HG03521 (cell line): ENCODE results near the gene APCDD1L.
"Not testable (repeated sequence)": the region's sequence is repeated elsewhere in the genome, so short reads cannot be mapped to it uniquely, and the experiment has no call there.

Source experiments
- ATAC-seq: cut with Tn5 transposase; IDR thresholded peaks from one replicate; pipeline ENCODE4 v1.9.1; 2021; ENCODE audit warnings: mild to moderate bottlenecking, moderate library complexity; ENCODE audit not compliant: unreplicated experiment

Gene APCDD1L

DNA sequence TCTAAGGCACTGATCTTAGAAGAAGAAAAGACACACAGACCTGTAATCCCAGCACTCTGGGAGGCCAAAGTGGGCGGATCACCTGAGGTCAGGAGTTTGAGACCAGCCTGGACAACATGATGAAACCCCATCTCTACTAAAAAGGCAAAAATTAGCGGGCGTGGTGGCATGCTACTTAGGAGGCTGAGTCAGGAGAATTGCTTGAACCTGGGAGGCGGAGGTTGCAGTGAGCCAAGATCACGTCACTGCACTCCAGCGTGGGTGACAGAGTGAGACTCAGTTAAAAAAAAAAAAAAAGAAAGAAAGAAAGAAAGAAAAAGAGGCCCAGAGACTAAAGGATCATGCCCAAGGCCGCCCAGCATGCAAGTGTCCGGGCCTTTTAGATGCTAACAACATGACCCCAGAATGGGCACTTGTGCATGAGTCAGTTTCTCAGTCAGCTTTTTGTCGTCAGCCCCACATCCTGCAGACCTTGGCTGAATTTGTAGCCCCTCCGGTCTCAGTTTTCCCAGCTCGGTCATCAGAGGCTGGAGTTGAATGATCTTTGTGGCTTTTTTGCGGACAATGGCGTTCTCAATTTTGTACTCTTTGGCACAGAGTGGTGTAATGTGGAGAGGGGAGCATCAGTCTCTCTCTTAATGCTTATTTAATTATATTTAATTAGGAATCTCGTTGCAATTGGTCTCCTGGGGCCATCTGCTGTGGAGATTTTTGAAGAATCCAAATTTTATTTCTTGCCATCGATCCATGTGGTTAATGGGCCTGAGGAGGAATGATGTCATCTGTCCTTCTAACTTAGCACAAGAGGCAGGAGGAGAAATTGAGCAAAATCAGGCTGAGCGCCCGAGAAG lies 30.6 kb upstream of the APCDD1L start:
- no peak for ATAC-seq

DNA sequence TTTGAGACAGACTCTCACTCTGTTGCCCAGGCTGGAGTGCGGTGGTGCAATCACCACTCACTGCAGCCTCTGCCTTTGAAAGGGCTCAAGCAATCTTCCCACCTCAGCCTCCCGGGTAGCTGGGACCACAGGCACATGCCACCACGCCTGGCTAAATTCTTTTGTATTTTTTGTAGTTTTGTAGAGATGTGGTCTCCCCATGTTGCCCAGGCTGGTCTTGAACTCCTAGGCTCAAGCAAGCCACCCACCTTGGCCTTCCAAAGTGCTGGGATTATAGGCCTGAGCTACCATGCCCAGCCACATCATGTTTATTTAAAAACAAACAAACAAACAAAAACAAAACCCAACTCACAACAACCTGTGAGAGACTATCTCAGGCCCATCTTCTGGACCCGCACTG lies 29.7 kb upstream of the APCDD1L start:
- no peak for ATAC-seq

DNA sequence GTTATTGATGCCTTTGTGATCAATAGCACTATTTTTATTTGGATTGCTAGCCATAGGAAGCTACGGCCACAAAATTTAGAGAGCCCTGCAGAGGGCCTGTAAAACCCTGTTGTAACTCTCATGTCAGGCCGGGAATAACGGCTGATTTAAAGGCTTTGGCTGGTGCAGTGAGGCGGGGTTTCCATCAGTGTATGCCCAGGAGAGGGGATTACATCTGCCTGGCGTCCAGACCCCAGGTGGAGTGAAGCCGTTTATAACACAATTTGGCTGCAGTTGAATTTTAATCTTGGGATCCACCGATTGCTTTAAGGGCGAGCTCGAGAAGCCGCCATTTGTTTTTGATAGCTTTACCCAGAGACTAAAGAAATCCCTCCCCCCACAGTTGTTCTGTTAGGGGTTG lies 29.1 kb upstream of the APCDD1L start:
- ATAC-seq = no peak

DNA sequence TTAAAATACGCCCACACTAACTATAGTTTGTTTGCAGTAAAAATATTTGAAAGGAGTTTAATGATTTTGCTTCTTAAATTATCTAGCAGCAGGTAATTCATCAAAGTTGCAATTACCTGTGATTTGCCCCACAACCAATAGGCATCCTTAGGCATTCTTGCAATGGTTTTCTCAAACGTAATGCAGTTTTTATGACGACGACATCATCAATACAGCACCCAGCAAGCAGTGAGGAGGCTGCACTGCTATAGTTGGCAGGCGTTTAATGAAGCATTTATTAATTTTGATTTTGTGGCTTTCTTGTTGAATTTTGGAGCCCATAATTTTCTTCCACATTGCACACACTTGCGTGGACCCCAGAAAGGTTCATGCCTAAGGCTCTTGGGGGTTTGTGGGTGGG lies 28.1 kb upstream of the APCDD1L start:
- no peak for ATAC-seq

DNA sequence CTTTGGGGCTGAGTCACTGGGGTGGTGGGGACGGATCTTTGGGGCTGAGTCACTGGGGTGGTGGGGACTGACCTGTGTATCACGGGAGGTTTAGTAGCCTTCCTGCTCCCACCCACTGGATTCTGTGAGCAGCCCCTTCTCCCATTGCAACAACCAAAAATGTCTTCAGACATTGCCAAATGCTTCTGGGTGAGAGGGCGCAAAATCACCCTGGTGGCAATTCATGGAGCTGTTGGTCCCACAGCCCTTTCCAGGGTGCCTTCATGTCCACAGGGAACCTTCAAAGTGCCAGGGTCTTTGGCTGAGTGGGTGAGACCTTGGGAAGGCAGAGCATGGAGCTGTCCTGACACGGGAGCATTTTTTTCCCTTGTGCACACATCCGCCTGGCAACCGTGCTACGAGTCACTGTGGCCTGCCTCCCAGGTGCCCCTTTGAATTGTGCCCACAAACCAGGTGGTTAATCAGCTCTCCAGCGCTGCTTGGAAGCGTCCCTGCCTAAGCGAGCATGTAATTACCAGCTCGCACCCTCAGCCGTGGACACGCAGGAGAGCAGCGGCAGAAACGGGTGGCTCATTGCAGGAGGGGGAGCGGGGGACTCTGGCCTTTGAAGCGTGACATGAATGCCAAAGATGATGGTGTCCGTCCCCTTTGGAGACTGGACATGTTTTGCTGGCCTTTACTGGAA lies 27.4 kb upstream of the APCDD1L start:
- no peak for ATAC-seq

DNA sequence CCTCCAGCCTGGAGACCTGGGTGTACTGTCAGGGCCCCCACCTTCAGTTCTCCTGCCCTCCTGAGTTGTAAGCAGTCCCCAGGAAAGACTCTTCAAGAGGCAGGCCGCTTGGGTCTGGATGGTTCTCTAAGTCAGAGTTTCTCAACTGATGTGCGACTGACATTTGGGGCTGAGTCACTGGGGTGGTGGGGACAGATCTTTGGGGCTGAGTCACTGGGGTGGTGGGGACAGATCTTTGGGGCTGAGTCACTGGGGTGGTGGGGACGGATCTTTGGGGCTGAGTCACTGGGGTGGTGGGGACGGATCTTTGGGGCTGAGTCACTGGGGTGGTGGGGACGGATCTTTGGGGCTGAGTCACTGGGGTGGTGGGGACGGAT lies 26.8 kb upstream of the APCDD1L start:
- not testable (repeated sequence) for ATAC-seq

DNA sequence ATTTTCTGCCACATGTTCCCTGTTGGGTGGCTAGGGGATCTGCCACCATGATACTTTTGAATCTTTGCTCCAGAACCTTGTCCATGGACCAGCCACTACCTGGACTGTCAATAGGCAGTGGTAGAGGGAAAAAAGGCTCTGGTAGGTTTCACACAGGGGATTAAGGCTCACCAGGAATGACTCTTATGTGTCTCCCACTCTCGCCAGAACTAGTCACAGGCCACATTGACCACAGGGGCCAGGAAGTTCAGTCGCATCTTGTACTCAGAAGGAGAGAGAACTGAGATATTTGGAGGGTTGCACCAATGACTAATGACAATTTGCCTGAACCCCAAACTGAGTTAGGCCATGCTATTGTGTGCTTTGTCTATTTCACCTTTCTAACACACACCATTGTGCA lies 23.6 kb upstream of the APCDD1L start:
- no peak for ATAC-seq

DNA sequence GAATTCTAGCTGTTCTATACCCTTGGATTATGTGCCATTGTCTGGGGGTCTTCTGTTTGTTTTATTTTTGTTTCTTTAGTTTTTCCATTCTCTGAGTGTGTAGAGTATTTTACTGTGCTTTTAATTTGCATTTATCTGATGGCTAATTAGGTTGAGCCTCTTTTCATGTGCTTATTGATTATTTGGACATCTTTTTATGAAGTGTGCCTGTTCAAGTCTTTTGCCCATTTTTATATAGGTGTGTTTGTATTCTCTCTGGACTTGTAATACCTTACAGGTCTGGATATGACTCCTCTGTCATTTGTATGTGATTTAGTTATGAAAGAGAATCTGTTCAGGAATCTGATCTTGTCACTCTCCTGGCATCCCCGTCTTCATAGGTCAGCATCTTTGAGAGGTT lies 22.6 kb upstream of the APCDD1L start:
- no peak for ATAC-seq

DNA sequence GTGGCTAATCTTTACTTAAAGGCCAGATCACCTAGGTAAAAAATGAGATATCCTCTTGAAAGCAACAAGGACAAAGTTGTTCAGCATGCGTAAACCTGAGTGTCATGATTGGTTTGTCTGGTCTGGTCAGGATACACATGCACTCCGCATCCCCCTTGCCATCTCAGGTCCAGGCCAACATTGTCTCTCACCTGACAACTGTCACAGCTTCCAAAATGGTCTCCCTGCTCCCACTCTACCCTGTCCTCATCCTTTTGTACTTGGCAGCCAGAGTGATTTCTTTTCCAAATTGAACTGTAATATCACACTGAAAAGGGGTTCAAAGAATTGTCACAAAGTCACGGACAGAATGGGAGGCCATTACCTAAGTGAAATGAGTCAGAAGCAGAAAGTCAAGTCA lies 21.1 kb upstream of the APCDD1L start:
- ATAC-seq = no peak

DNA sequence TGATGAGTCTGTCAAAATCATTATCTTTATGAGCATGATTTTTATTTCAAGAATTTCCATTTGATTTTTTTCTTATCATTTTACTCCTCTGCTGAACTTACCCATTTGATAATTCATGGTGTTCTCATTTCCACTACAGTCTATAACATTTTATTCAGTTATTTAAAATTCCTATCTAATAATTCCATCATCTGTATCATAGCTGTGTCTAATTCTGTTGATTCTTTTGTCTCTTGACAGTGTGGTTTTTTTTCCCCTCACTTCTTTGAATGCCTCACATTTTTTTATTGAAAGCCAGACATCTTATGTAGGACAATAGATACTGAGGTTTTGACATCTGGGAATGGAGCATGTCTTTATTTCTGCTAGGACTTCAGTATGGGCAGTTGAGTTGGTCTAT lies 16.5 kb upstream of the APCDD1L start:
- ATAC-seq = no peak

DNA sequence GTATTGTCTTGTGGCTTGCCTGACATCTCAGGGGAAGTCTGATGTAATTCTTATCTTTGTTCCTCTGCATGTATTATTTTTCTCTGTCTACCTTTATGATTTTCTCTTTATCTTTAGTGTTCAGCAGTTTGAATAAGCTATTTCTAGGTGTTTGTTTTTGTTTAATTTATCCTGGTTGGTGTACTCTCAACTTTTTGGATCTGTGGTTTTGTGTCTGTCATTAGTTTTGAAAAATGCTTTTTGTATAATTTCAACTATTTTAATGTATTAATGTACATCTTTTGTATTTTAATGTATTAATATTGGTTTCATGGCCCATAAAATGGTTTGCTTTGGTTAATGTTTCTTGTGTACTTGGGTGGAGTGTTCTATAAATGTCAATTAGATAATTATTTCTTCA lies 15.9 kb upstream of the APCDD1L start:
- ATAC-seq = no peak

DNA sequence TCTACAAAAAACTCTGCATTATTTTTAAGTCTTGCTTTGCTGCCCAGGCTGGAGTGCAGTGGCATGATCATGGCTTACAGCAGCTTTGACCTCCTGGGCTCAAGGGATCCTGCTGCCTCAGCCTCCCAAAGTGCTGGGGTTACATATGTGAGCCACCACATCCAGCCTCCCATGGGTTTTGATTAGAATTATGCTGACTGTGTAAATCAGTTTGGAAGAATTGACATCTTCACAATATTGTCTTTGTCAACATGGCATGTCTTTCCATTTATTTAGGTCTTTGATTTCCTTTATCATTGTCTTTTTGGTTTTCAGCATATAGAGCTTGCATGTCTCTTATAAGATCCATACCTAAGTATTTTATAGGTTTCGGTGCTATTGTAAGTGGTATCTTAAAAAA lies 13.2 kb upstream of the APCDD1L start:
- no peak for ATAC-seq

DNA sequence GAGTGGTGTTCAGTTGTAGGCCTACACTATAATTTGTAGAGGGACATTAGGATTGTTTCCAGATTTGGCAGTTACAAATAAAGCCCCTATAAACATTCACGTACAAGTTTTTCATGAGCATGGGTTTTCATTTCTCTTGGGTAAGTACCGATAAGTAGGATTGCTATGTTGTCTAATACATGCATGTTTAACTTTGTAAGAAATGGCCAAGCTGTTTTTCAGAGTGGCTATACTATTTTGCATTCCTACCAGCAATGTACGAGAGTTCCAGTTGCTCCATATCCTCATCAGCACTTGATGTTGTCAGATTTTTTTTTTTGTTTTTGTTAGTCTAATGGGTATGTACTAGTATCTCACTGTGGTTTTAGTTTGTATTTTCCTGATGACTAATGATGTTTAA lies 11.2 kb upstream of the APCDD1L start:
- no peak for ATAC-seq

DNA sequence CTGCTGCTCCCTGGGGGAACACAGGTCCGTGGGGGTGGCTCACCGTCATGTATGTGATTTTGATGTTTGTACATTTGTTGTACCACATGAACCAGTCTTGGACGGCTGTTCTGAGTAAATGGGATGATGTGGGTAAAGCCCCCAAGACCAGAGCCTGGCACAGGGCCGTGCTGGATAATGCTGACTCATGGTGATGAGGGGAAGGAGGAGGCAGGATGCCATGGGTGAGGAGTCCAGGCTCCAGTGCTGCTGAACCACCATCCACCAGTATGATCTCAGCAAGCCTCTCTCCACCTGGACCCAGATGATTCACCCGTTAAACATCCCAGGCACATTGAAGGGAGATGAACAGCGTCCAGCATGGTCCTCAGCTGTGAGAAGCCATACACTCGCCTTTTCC lies 9.6 kb upstream of the APCDD1L start:
- no peak for ATAC-seq

DNA sequence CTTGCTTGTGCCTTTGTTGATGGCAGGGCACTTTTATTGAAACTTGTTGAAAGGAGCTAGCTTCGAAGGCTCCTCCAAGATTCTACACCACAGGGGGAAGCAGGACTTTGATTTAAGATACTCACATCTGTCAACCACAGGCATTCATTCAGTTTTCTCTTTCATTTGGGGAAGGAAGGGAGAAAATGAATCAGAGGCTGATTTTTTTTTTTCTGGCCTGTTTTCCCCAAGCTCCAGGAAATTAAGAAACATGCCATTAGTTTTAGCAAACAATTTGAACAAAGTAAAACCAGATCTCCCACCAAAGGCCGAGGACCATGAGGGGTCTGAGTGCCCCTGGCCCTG lies 8.7 kb upstream of the APCDD1L start:
- ATAC-seq = no peak

DNA sequence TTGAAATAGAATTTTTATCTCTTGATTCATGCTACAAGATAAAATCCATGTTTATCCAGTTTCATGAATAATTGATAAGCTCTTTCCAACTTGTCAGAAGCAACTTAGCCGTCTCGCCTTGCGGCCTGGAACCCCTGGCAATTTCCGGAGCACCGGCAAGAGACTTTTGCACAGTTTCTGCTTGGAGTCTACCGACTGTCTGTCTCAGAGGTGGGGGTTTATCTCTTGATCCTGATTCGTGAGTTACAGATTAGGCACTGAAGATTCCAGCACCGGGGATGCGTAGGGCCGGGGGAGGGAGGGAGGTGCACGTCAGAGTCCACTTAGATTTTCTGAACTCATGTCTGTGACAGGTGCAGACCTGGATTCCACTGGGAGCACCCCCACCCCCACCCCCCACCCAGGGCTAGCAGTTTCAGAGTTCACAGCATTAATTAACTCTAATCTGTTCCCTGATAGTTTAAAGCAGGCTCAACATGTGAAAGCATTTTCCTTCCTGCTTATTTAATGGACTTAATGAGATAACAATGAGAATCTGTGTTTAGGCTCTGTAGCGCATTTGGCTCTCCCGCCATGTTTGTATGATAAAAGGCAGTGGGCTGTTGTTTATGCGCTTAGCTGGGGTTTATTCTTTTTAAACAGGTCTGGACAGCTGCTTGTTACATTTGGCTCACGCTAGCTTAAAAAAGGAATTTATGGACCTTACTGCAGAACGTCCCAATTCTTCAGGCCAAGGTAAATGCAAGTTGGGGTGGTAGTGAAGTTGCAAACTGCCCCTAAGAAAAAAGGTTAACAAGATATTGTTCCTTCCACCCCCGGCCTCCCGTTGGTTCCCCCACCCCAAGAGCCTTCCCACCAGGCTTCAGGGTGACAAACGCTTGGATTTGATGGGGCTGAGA lies 8.1 kb upstream of the APCDD1L start:
- ATAC-seq = no peak

DNA sequence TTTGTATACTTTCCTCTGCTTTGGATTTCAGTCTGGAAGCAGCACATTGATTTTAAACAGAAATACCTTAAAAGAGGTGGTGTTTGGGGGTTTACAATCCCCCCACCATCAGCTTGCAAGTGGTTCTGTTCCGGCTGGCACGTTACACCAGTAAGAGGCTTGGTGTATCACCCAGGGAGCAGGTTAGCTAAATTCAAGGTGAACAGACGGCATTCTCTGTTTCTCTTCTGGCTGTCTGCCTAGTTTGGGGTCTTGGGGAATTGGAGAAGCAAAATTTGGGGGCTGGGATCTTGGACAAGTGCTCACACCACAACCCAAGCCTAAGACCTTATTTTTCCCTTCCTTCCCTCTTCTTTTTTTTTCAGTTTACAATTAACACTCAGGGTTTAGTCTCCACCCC lies 7.5 kb upstream of the APCDD1L start:
- no peak for ATAC-seq

DNA sequence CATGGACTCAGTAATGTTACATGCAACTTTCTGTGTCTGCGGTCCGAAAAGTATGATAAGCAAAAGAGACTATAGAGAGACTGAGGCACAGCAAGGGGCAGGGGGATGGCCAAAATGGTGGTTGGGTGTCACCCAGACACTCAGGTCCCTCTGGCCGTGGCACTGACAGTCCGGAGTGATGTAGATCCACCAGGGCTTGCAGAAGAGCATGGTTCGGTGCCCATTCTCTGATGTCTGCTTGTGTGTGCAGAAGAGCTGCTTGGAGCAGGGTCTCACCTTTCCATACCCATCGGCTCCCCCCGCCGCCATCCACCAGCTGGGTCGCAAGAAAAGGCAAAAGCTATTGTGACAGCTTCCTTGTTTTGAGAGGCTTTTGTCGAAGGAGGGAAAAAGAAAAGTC lies 6.6 kb upstream of the APCDD1L start:
- ATAC-seq = no peak

DNA sequence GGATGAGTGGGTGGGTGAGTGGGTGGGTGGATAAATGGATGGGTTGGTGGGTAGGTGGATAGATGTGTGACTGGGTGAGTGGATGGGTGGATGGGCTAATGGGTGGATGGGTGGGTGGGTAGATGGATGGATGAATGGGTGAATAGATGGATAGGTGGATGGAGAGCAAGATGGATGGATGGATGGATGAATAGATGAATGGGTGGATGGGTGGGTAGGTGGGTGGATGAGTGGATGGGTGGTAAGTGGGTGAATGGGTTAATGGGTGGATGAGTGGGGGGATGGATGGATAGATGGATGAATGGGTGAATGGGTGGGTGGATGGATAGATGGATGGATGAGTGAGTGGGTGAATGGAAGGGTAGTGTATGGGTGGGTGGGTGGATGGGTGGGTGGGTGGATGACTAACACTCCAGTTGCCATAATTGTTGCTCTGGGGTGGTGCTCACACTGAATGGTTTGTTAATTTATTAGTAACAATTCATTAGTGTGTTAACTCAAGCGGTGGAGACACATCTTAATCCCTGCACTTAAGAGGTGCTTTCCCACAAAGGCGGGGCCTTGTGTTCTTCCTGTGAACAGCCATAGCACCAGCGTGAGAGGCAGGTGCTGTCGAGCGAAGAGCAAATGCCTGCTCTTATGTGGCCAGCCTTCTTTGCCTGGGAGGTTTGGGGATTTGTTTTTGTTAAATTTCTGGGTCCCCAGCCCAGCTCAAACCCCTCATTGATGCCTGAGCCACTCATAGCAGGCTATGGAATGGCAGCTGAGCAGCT lies 4.9 kb upstream of the APCDD1L start:
- no peak for ATAC-seq

DNA sequence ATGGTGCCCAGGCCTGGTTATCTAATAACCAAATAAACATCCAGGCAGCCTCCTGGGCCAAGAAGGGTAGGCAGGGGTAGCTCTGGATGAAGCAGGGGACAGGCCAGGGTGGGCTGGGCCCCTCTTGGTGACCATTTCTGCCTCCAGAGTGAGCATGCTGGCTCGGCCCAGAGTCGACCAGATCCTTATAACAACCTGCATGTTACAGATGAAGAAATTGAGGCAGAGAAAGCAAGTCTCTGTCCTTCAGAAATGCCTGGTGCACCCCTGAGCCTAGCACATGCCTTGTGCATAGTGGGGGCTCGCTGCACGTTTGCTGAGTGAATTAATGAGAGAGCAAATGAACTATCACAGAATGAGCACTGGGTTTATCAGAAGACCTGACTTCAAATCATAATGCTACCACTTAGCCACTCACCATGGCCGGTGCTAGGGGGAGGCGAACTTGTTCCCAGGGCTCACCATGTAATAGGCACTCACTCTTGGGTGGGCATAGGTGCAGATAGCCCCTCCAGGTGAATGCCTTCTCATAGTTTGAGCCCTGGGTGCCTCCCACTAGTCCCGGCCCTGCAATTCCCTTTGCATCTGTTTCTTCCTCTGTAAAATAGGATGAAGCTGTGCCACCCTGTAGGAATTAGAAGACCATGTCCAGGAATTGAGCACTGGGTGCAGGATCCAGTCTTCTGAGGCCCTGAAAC lies 3.8 kb upstream of the APCDD1L start:
- ATAC-seq = no peak
